Measurements from ENCODE around the gene TANGO6.

DNA sequence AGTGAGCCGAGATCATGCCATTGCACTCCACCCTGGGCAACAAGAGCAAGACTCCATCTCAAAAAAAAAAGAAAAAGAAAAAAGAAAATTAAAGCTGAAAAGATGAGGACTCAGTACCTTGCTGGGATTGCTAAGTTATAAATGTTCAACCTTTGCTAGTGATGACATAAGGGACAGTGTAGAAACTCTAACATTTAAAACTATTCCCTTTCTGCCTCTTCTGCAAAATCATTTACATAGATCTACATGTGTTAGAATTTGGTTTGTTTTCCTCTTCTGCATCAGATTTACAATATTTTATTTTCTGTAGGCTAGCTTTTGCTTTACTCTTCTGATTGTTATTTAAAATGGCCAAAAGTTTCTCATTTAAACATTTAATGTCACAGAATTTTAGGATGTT, 212.6 kb downstream of the TANGO6 start:
- TF ChIP-seq POLR2A (IDR thresholded peaks at IDR 0.05), result no peak
- TF ChIP-seq, protein P1, sequence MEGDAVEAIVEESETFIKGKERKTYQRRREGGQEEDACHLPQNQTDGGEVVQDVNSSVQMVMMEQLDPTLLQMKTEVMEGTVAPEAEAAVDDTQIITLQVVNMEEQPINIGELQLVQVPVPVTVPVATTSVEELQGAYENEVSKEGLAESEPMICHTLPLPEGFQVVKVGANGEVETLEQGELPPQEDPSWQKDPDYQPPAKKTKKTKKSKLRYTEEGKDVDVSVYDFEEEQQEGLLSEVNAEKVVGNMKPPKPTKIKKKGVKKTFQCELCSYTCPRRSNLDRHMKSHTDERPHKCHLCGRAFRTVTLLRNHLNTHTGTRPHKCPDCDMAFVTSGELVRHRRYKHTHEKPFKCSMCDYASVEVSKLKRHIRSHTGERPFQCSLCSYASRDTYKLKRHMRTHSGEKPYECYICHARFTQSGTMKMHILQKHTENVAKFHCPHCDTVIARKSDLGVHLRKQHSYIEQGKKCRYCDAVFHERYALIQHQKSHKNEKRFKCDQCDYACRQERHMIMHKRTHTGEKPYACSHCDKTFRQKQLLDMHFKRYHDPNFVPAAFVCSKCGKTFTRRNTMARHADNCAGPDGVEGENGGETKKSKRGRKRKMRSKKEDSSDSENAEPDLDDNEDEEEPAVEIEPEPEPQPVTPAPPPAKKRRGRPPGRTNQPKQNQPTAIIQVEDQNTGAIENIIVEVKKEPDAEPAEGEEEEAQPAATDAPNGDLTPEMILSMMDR (IDR thresholded peaks at IDR 0.05), result no peak

Measured in tibial nerve (tissue), 3 donors.